Muscle of leg (tissue), 11 donors: ENCODE measurements around the gene SLIT3. TPM values are rescaled to one million over a fixed set of nuclear protein-coding genes. Genes with fewer than 3 reads are reported as not detected.

Experiments used
- DNase-seq: peaks from one replicate; pipeline ENCODE4 v3.0.0; 2013
- H3K27ac ChIP-seq: one replicate; pipeline ENCODE4 v1.5.1; 2013; ENCODE audit warnings: mild to moderate bottlenecking, low read length, control low read depth
- H3K27me3 ChIP-seq: one replicate; pipeline ENCODE4 v1.6.1; 2013; ENCODE audit warnings: low read length; ENCODE audit not compliant: control insufficient read depth, insufficient read depth
- H3K36me3 ChIP-seq: one replicate; pipeline ENCODE4 v1.6.1; 2013; ENCODE audit warnings: low read length; ENCODE audit not compliant: control insufficient read depth, insufficient read depth
- H3K4me1 ChIP-seq: one replicate; pipeline ENCODE4 v1.6.1; 2013; ENCODE audit warnings: low read length; ENCODE audit not compliant: control insufficient read depth, insufficient read depth
- H3K4me3 ChIP-seq: one replicate; pipeline ENCODE4 v1.5.1; 2013; ENCODE audit warnings: low read length, control low read depth
- H3K9me3 ChIP-seq: replicated peaks from 2 replicates; pipeline ENCODE4 v1.6.1; 2013; ENCODE audit warnings: low read depth, low read length; ENCODE audit not compliant: control insufficient read depth
- WGBS: methylation state at CpG from one replicate; pipeline ENCODE4 v1.1.5; 2013; ENCODE audit warnings: missing lambda C conversion rate; ENCODE audit not compliant: insufficient coverage; 5-methylcytosine and 5-hydroxymethylcytosine counted together
- polyA plus RNA-seq, 8 donors: library from polyadenylated mRNA; unstranded; fragments of 120-200 nt; gene quantifications; one replicate each; pipeline versions ENCODE4 v1.2.1 to v1.2.3, GENCODE V29; 2013; ENCODE audit warnings: inconsistent platforms in 1 of 8, low replicate concordance in 1 of 8; ENCODE audit not compliant: insufficient read length in 8 of 8, insufficient read depth in 1 of 8
- total RNA-seq: library from RNA; stranded (reverse); fragments of 120-200 nt; gene quantifications from one replicate; pipeline ENCODE4 v1.2.4, GENCODE V29; 2013

The SLIT3 gene
- total and polyA plus RNA-seq, 9 donors: 5.2 to 36.4 (median 12.2) TPM

GRCh38 chr5:168860081-168860480, 440.9 kb downstream of the SLIT3 start:
- H3K4me3 ChIP-seq: no peak overlapping the region
- H3K27ac ChIP-seq: no peak overlapping the region
- no peaks in the 10 kb centered on the region for H3K4me1 ChIP-seq
- no peaks in the 10 kb centered on the region for H3K9me3 ChIP-seq
- no peaks in the 10 kb centered on the region for H3K27me3 ChIP-seq
- no peaks in the 10 kb centered on the region for H3K36me3 ChIP-seq
- DNase-seq: no peak
- WGBS: no CpG with 5 or more reads among the region's 1 CpG

GRCh38 chr5:168859471-168859870, 441.5 kb downstream of the SLIT3 start:
- Histone ChIP-seq H3K4me1 (no peaks in the 10 kb centered on the region), H3K27ac (no peak overlapping the region), H3K9me3 (no peaks in the 10 kb centered on the region), H3K27me3 (no peaks in the 10 kb centered on the region), H3K36me3 (no peaks in the 10 kb centered on the region), H3K4me3 (no peak overlapping the region)
- 64% methylated on average over 3 of the region's 4 CpGs for WGBS
- no peak for DNase-seq

- no peaks in the 10 kb centered on the region for H3K4me1 ChIP-seq
- no peaks in the 10 kb centered on the region for H3K36me3 ChIP-seq
- no peaks in the 10 kb centered on the region for H3K27me3 ChIP-seq
- no peaks in the 10 kb centered on the region for H3K9me3 ChIP-seq
- no peak overlapping the region for H3K27ac ChIP-seq
- no peak for DNase-seq
- H3K4me3 ChIP-seq: no peak overlapping the region
- WGBS: no CpG with 5 or more reads among the region's 6 CpGs
Observed at GRCh38 chr5:168858994-168859393, 441.9 kb downstream of the SLIT3 start.

GRCh38 chr5:168858371-168858770, 442.6 kb downstream of the SLIT3 start:
- Histone ChIP-seq H3K4me1 (no peaks in the 10 kb centered on the region), H3K27ac (no peak overlapping the region), H3K36me3 (no peaks in the 10 kb centered on the region), H3K4me3 (no peak overlapping the region), H3K9me3 (no peaks in the 10 kb centered on the region), H3K27me3 (no peaks in the 10 kb centered on the region)
- WGBS: 80% methylated on average over 2 of the region's 4 CpGs
- DNase-seq: no peak

GRCh38 chr5:168853972-168854371, 447.0 kb downstream of the SLIT3 start:
- no peak for DNase-seq
- no peaks in the 10 kb centered on the region for H3K27me3 ChIP-seq
- 87% methylated on average over 2 of the region's 5 CpGs for WGBS

GRCh38 chr5:168852329-168852728, 448.6 kb downstream of the SLIT3 start:
- Histone ChIP-seq H3K4me1 (peaks cover 2% of the 10 kb centered on the region), H3K9me3 (no peaks in the 10 kb centered on the region), H3K27ac (no peak overlapping the region), H3K27me3 (peaks cover 5% of the 10 kb centered on the region), H3K36me3 (no peaks in the 10 kb centered on the region), H3K4me3 (no peak overlapping the region)
- WGBS: 43% methylated on average over 2 of the region's 4 CpGs
- no peak for DNase-seq

More at GRCh38 chr5:168853972-168854371, 447.0 kb downstream of the SLIT3 start:
- H3K9me3 ChIP-seq: no peaks in the 10 kb centered on the region
- no peak overlapping the region for H3K27ac ChIP-seq
- H3K4me3 ChIP-seq: no peak overlapping the region
- H3K4me1 ChIP-seq: peaks cover 2% of the 10 kb centered on the region
- H3K36me3 ChIP-seq: no peaks in the 10 kb centered on the region

GRCh38 chr5:168851902-168852321, 449.0 kb downstream of the SLIT3 start:
- 9% methylated on average over 1 of the region's 7 CpGs for WGBS
- Histone ChIP-seq H3K36me3 (no peaks in the 10 kb centered on the region), H3K4me3 (no peak overlapping the region), H3K27me3 (peaks cover 5% of the 10 kb centered on the region), H3K4me1 (peaks cover 2% of the 10 kb centered on the region), H3K9me3 (no peaks in the 10 kb centered on the region), H3K27ac (no peak overlapping the region)
- DNase-seq: peak; percentile 81

GRCh38 chr5:168850683-168851082, 450.3 kb downstream of the SLIT3 start:
- Histone ChIP-seq H3K4me3 (no peak overlapping the region), H3K9me3 (no peaks in the 10 kb centered on the region), H3K27me3 (peaks cover 8% of the 10 kb centered on the region), H3K36me3 (no peaks in the 10 kb centered on the region), H3K27ac (no peak overlapping the region), H3K4me1 (peaks cover 2% of the 10 kb centered on the region)
- DNase-seq: no peak
- 95% methylated on average over 3 of the region's 5 CpGs for WGBS

GRCh38 chr5:168848569-168848968, 452.4 kb downstream of the SLIT3 start:
- no CpG with 5 or more reads among the region's 8 CpGs for WGBS
- DNase-seq: no peak
- H3K4me1 ChIP-seq: peaks cover 2% of the 10 kb centered on the region
- H3K27me3 ChIP-seq: peaks cover 15% of the 10 kb centered on the region
- no peaks in the 10 kb centered on the region for H3K36me3 ChIP-seq
- no peaks in the 10 kb centered on the region for H3K9me3 ChIP-seq
- H3K27ac ChIP-seq: no peak overlapping the region
- no peak overlapping the region for H3K4me3 ChIP-seq

GRCh38 chr5:168847511-168848073, 453.3 kb downstream of the SLIT3 start:
- H3K27me3 ChIP-seq: peaks cover 22% of the 10 kb centered on the region
- H3K4me3 ChIP-seq: no peak overlapping the region
- 86% methylated on average over 4 of the region's 10 CpGs for WGBS
- no peak overlapping the region for H3K27ac ChIP-seq
- no peak for DNase-seq
- peaks cover 2% of the 10 kb centered on the region for H3K4me1 ChIP-seq
- no peaks in the 10 kb centered on the region for H3K9me3 ChIP-seq
- H3K36me3 ChIP-seq: no peaks in the 10 kb centered on the region

- Histone ChIP-seq H3K27me3 (peaks cover 25% of the 10 kb centered on the region), H3K4me1 (no peaks in the 10 kb centered on the region), H3K9me3 (no peaks in the 10 kb centered on the region), H3K4me3 (no peak overlapping the region), H3K36me3 (no peaks in the 10 kb centered on the region), H3K27ac (no peak overlapping the region)
- no CpG with 5 or more reads among the region's 8 CpGs for WGBS
- DNase-seq: no peak
Observed at GRCh38 chr5:168844922-168845296, 456.0 kb downstream of the SLIT3 start.
